Activated naive CD8-positive, alpha-beta T cell treated with anti-CD3 and anti-CD28 coated beads, Interleukin-2, amount 50 U/mL, for 24 hours (primary cell): Measurements from ENCODE around the gene GYPC.

Source experiments
- ATAC-seq: fragments of 150-1000 bp; cut with Tn5 transposase; one replicate; pipeline ENCODE4 v1.10.0; 2021
- DNase-seq: peaks from one replicate; pipeline ENCODE4 v3.0.0; 2021
- H3K27ac Mint-ChIP-seq: one replicate; pipeline ENCODE4 v1.8.0; 2021; ENCODE audit warnings: mild to moderate bottlenecking, mixed read lengths
- H3K27me3 Mint-ChIP-seq: one replicate; pipeline ENCODE4 v1.8.0; 2021; ENCODE audit warnings: mixed read lengths
- H3K36me3 Mint-ChIP-seq: one replicate; pipeline ENCODE4 v1.8.0; 2021; ENCODE audit warnings: low read depth, mixed read lengths
- H3K4me1 Mint-ChIP-seq: one replicate; pipeline ENCODE4 v1.8.0; 2021; ENCODE audit warnings: mixed read lengths
- H3K4me3 Mint-ChIP-seq: one replicate; pipeline ENCODE4 v1.8.0; 2021; ENCODE audit warnings: mild to moderate bottlenecking, moderate library complexity, mixed read lengths
- H3K9me3 Mint-ChIP-seq: one replicate; pipeline ENCODE4 v1.8.0; 2021; ENCODE audit warnings: mixed read lengths

The GYPC gene

GRCh38 chr2:126731353-126731752 is 75.4 kb downstream of the GYPC start:
- Mint-ChIP-seq H3K27me3 (no peaks in the 10 kb centered on the region), H3K4me3 (no peak overlapping the region), H3K27ac (no peak overlapping the region), H3K4me1 (peaks cover 3% of the 10 kb centered on the region), H3K36me3 (no peaks in the 10 kb centered on the region), H3K9me3 (peaks cover 8% of the 10 kb centered on the region)
- DNase-seq (no peak), ATAC-seq (no peak)

GRCh38 chr2:126732682-126733245 is 76.8 kb downstream of the GYPC start:
- no peaks in the 10 kb centered on the region for H3K9me3 Mint-ChIP-seq
- H3K4me1 Mint-ChIP-seq: peaks cover 3% of the 10 kb centered on the region
- no peak for ATAC-seq
- DNase-seq: no peak
- H3K36me3 Mint-ChIP-seq: no peaks in the 10 kb centered on the region
- H3K27ac Mint-ChIP-seq: no peak overlapping the region
- H3K27me3 Mint-ChIP-seq: no peaks in the 10 kb centered on the region
- no peak overlapping the region for H3K4me3 Mint-ChIP-seq

- H3K36me3 Mint-ChIP-seq: no peaks in the 10 kb centered on the region
Observed at GRCh38 chr2:126733795-126734194, 77.8 kb downstream of the GYPC start.

GRCh38 chr2:126736133-126736874 is 80.3 kb downstream of the GYPC start:
- Mint-ChIP-seq H3K9me3 (no peaks in the 10 kb centered on the region), H3K4me1 (peaks cover 3% of the 10 kb centered on the region), H3K27ac (no peak overlapping the region), H3K36me3 (no peaks in the 10 kb centered on the region), H3K4me3 (no peak overlapping the region), H3K27me3 (no peaks in the 10 kb centered on the region)
- ATAC-seq: no peak
- no peak for DNase-seq

More at GRCh38 chr2:126733795-126734194, 77.8 kb downstream of the GYPC start:
- ATAC-seq (no peak), DNase-seq (no peak)
- Mint-ChIP-seq H3K4me3 (no peak overlapping the region), H3K9me3 (no peaks in the 10 kb centered on the region), H3K27me3 (no peaks in the 10 kb centered on the region), H3K4me1 (peaks cover 3% of the 10 kb centered on the region), H3K27ac (no peak overlapping the region)

- DNase-seq: no peak
- Mint-ChIP-seq H3K4me1 (peaks cover 3% of the 10 kb centered on the region), H3K27me3 (no peaks in the 10 kb centered on the region), H3K27ac (no peak overlapping the region), H3K36me3 (no peaks in the 10 kb centered on the region), H3K9me3 (peaks cover 4% of the 10 kb centered on the region), H3K4me3 (no peak overlapping the region)
- ATAC-seq: no peak
Observed at GRCh38 chr2:126739141-126739540, 83.2 kb downstream of the GYPC start.

GRCh38 chr2:126744640-126745039 is 88.7 kb downstream of the GYPC start:
- no peak overlapping the region for H3K27ac Mint-ChIP-seq
- peaks cover 4% of the 10 kb centered on the region for H3K9me3 Mint-ChIP-seq
- no peaks in the 10 kb centered on the region for H3K36me3 Mint-ChIP-seq
- no peak for DNase-seq
- ATAC-seq: no peak
- no peak overlapping the region for H3K4me3 Mint-ChIP-seq
- peaks cover 5% of the 10 kb centered on the region for H3K4me1 Mint-ChIP-seq
- H3K27me3 Mint-ChIP-seq: no peaks in the 10 kb centered on the region
